Psoas muscle (tissue), 8 donors: ENCODE data around the gene ITFG1. TPM values are rescaled to one million over a fixed set of nuclear protein-coding genes. Genes with fewer than 3 reads are reported as not detected.

ENCODE experiments used
- ATAC-seq, 4 donors: fragments of 200-7000 bp; cut with Tn5 transposase; one replicate each; pipeline ENCODE4 v1.9.1; 2020; ENCODE audit warnings: moderate library complexity in 3 of 4, mild to moderate bottlenecking in 2 of 4
- DNase-seq, 2 donors: peaks; one replicate each; pipeline ENCODE4 v3.0.0-alpha.2; 2020
- H3K27ac ChIP-seq: fragments of 200-600 bp; one replicate; pipeline ENCODE4 v1.8.0; 2022
- H3K27me3 ChIP-seq, 3 donors: fragments of 200-600 bp in 1 of 3; one replicate each; pipeline versions ENCODE4 v1.6.1 to v1.8.0; 2013 to 2022; ENCODE audit warnings: low read length in 2 of 3, mild to moderate bottlenecking in 2 of 3, moderate library complexity in 1 of 3; ENCODE audit not compliant: insufficient read depth in 3 of 3
- H3K36me3 ChIP-seq, 2 donors: fragments of 200-600 bp in 1 of 2; one replicate each; pipeline versions ENCODE4 v1.6.1 to v1.8.0; 2013 to 2022; ENCODE audit warnings: low read depth in 1 of 2, mild to moderate bottlenecking in 1 of 2, moderate library complexity in 1 of 2; ENCODE audit not compliant: insufficient read depth in 1 of 2
- H3K4me1 ChIP-seq: fragments of 200-600 bp; one replicate; pipeline ENCODE4 v1.8.0; 2022
- H3K4me3 ChIP-seq: fragments of 200-600 bp; one replicate; pipeline ENCODE4 v1.8.0; 2022; ENCODE audit warnings: mild to moderate bottlenecking
- H3K9me3 ChIP-seq: fragments of 200-600 bp; one replicate; pipeline ENCODE4 v1.8.0; 2022
- WGBS, 3 donors: extraction: QIAGEN DNeasy Blood & Tissue Kit; methylation state at CpG; one replicate each; pipeline versions ENCODE4 v1.1.6 to v1.1.7; 2013; 5-methylcytosine and 5-hydroxymethylcytosine counted together
- intact Hi-C, 2 donors: fragments of 100-400 bp; cut with DNase I; formaldehyde crosslinking; loops; one replicate each; pipeline versions ENCODE4 v1.11.0 to v1.14.2; 2022
- long read RNA-seq, 2 donors: library from polyadenylated mRNA; unstranded; transcript quantifications; one replicate each; pipeline ENCODE4 v2.0.0, GENCODE V29; 2021
- polyA plus RNA-seq, 3 donors: library from polyadenylated mRNA; stranded (reverse); fragments of 200-250 nt; gene quantifications; one replicate each; pipeline ENCODE4 v1.2.3, GENCODE V29; 2013
- total RNA-seq, 4 donors: library from RNA; stranded (reverse); fragmentation: NEBNext Ultra II Directional in 2 of 4; extraction: Animal tissue kit (Norgen Biotek cat#: 25700) in 2 of 4; gene quantifications; one replicate each; pipeline versions ENCODE4 v1.2.1 to v1.2.4, GENCODE V29; 2021 to 2023
- TF ChIP-seq, protein P1 (sequence below): fragments of 200-600 bp; IDR thresholded peaks from one replicate; pipeline ENCODE4 v1.8.0; 2022; ENCODE audit warnings: antibody characterized with exemption
- donor health status: healthy with polysubstance abuse.
- donor health status: DM: no; HTN: no; CAD: no; lungs with moderate emphysema.
- donor health status: Bipolar disorder and iron deficiency.
- donor health status: healthy.
- donor health status: DM: yes; HTN: yes; CAD: no.
- donor health status: DM: no; HTN: no; CAD: no.
- donor health status: DM: no; HTN: no; CAD: no.
- donor health status: DM: yes; HTN: yes; CAD: no.

ITFG1 gene
- 10 to 100 TPM; 20.7 to 30.3 (median 23.6) TPM for total RNA-seq
- 10 to 100 TPM; 13.0 to 30.0 (median 14.4) TPM for polyA plus RNA-seq
- long read RNA-seq, donor 1, transcript ITFG1-201 (18 exons, 3,400 nt), result major isoform, 31 of 40 reads
- long read RNA-seq, donor 1, partial matches to known transcripts, result 0 of 40 reads
- long read RNA-seq, donor 1, other reads (novel, unspliced or antisense), result 6 of 40 reads
- long read RNA-seq, donor 2, transcript ITFG1-201 (18 exons, 3,400 nt), result major isoform, 49 of 80 reads
- long read RNA-seq, donor 2, partial matches to known transcripts, result 10 of 80 reads
- long read RNA-seq, donor 2, other reads (novel, unspliced or antisense), result 21 of 80 reads

GRCh38 chr16:47460711-47461597 lies at the start of gene ITFG1, which contains the start of gene PHKB:
ITFG1 (minus strand) TSS chr16:47461063; CDS start chr16:47461045, 18 bp downstream.
PHKB (plus strand) TSS chr16:47461331; CDS start chr16:47461351, 20 bp downstream.
- no peaks in the 10 kb centered on the region for H3K27me3 ChIP-seq
- peak within 1 kb of the TSS; percentile 95 for H3K27ac ChIP-seq
- H3K4me1 ChIP-seq, result peaks cover 55% of the 10 kb centered on the region
- intact Hi-C loops, result loop anchor here in 1 of 2 donors (10.0 kb wide), 1 partner anchor 146 kb away; no protein-coding TSS in a partner anchor
- peak within 1 kb of the TSS; percentile 88 for H3K4me3 ChIP-seq
- ATAC-seq (peak; percentile 94 to 97 (median 96)), DNase-seq (peak; percentile 96)
- H3K36me3 ChIP-seq, result peaks cover 0 to 28% of the 10 kb centered on the region in 2 donors
- TF ChIP-seq, protein P1, sequence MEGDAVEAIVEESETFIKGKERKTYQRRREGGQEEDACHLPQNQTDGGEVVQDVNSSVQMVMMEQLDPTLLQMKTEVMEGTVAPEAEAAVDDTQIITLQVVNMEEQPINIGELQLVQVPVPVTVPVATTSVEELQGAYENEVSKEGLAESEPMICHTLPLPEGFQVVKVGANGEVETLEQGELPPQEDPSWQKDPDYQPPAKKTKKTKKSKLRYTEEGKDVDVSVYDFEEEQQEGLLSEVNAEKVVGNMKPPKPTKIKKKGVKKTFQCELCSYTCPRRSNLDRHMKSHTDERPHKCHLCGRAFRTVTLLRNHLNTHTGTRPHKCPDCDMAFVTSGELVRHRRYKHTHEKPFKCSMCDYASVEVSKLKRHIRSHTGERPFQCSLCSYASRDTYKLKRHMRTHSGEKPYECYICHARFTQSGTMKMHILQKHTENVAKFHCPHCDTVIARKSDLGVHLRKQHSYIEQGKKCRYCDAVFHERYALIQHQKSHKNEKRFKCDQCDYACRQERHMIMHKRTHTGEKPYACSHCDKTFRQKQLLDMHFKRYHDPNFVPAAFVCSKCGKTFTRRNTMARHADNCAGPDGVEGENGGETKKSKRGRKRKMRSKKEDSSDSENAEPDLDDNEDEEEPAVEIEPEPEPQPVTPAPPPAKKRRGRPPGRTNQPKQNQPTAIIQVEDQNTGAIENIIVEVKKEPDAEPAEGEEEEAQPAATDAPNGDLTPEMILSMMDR, result no peak
- WGBS, 3 donors, result 0 to 1% (median 0%) methylated on average over 51 to 82 of the region's 82 CpGs
- H3K9me3 ChIP-seq, result no peaks in the 10 kb centered on the region

DNA sequence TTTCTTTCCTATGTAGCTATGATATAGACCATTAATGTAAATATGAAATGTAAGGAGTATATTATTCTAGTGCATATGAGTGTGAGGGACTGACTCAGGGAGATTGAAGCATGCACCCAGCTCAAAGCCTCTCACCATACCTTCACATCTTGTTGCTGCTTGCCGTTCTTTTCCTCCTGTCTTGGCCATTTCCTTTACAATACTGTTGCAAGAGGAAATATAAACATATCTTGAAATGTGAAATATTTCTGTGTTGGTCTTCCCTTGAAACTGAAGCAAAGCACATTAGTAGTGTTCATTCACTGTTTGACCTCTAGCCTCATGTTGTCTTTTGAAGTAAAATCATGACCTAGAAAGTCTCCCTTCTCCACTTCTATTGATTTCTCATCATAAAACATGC lies 46.8 kb upstream of the ITFG1 start:
- peaks cover 3 to 69% of the 10 kb centered on the region in 2 donors for H3K36me3 ChIP-seq
- DNase-seq, result no peak

DNA sequence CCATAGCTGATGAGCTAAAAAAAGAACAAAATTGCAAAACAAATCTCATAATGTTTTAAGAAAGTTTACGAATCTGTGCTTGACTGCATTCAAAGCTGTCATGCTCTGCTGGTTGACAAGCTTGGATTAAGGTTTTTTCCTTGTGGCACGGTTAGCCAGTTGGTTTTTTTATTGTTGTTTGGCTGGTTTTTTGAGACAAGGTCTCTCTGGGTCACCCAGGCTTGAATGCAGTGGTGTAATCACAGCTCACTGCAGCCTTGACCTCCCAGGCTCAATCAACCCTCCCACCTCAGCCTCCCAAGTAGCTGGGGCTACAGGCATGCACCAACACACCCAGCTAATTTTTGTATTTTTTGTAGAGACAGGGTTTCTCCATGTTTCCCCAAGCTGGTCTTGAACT lies 45.9 kb upstream of the ITFG1 start:
- Histone ChIP-seq H3K4me1 (no peaks in the 10 kb centered on the region), H3K9me3 (no peaks in the 10 kb centered on the region), H3K36me3 (peaks cover 5 to 69% of the 10 kb centered on the region in 2 donors), H3K27me3 (no peaks in the 10 kb centered on the region), H3K27ac (no peak overlapping the region), H3K4me3 (no peak overlapping the region)
- ATAC-seq (no peak), DNase-seq (no peak)
- 61 to 77% (median 68%) methylated on average over 2 of the region's 2 CpGs for WGBS, 3 donors
- TF ChIP-seq, protein P1, result no peak
- intact Hi-C loops, result no loop called here

More for the DNA sequence above, 46.8 kb upstream of the ITFG1 start:
- TF ChIP-seq, protein P1, result no peak
- no peaks in the 10 kb centered on the region for H3K4me1 ChIP-seq
- no peaks in the 10 kb centered on the region for H3K27me3 ChIP-seq
- H3K9me3 ChIP-seq, result no peaks in the 10 kb centered on the region
- WGBS, 3 donors, result 62 to 70% (median 66%) methylated on average over 1 of the region's 1 CpG
- intact Hi-C loops, result no loop called here
- H3K27ac ChIP-seq, result no peak overlapping the region
- no peak overlapping the region for H3K4me3 ChIP-seq
- ATAC-seq, result no peak

DNA sequence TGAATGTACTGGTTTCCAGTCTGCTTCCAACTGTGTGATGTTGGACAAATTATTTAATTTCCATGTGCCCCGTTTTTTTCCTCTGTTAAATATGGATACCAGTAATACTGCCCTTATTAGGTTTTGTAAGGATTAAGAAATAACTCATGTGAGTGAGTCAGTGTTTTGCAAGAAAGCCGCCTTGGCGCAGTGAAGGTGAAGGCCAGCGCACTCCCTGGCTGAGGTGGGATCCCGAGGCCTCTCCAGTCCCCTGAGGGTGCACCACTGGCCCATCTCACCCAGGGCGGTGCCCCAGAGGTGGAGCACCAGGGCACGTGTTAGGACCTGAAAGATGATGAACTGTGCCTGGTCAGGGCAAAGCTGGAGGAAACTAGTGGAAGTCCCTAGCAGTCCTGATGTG lies 43.7 kb upstream of the ITFG1 start:
- H3K4me3 ChIP-seq, result no peak overlapping the region
- TF ChIP-seq, protein P1, result no peak
- H3K36me3 ChIP-seq, result peaks cover 5 to 76% of the 10 kb centered on the region in 2 donors
- no peaks in the 10 kb centered on the region for H3K9me3 ChIP-seq
- ATAC-seq (no peak), DNase-seq (peak; percentile 23 to 48)
- H3K27ac ChIP-seq, result no peak overlapping the region
- WGBS, 3 donors, result 92 to 98% (median 97%) methylated on average over 7 of the region's 7 CpGs
- H3K27me3 ChIP-seq, result no peaks in the 10 kb centered on the region
- no peaks in the 10 kb centered on the region for H3K4me1 ChIP-seq
- intact Hi-C loops, result no loop called here
